Type B pancreatic cell (in vitro differentiated cells): ENCODE measurements around the gene SH3GL2. TPM values are rescaled to one million over a fixed set of nuclear protein-coding genes. Genes with fewer than 3 reads are reported as not detected.

ENCODE experiments used
- DNase-seq: peaks from one replicate; pipeline ENCODE4 v3.0.0; 2021; ENCODE audit warnings: mixed read lengths; ENCODE audit not compliant: unreplicated experiment; ENCODE audit errors: extremely low spot score
- H3K27ac Mint-ChIP-seq: 2 replicates; pipeline ENCODE4 v1.8.0; 2021; ENCODE audit warnings: mild to moderate bottlenecking, mixed read lengths
- H3K27me3 Mint-ChIP-seq: 2 replicates; pipeline ENCODE4 v1.8.0; 2021; ENCODE audit warnings: mixed read lengths
- H3K36me3 Mint-ChIP-seq: 2 replicates; pipeline ENCODE4 v1.8.0; 2021; ENCODE audit warnings: mixed read lengths
- H3K4me1 Mint-ChIP-seq: one replicate; pipeline ENCODE4 v1.8.0; 2021; ENCODE audit warnings: mixed read lengths; ENCODE audit not compliant: unreplicated experiment
- H3K4me3 Mint-ChIP-seq: 2 replicates; pipeline ENCODE4 v1.8.0; 2021; ENCODE audit warnings: mild to moderate bottlenecking, mixed read lengths
- H3K9me3 Mint-ChIP-seq: 2 replicates; pipeline ENCODE4 v1.8.0; 2021; ENCODE audit warnings: mixed read lengths
- CTCF ChIP-seq: fragments of 200-600 bp; sonication (generic); conservative IDR thresholded peaks from 2 replicates; pipeline ENCODE4 v1.5.0; 2021; ENCODE audit warnings: antibody characterized with exemption, mild to moderate bottlenecking
- total RNA-seq: library from RNA; stranded (reverse); gene quantifications from 2 replicates; pipeline ENCODE4 v1.2.1, GENCODE V29; 2021; ENCODE audit warnings: low replicate concordance

The SH3GL2 gene
- total RNA-seq, 1 donor from 2014 or later, result 7.6 TPM

- Mint-ChIP-seq H3K27me3 (no peaks in the 10 kb centered on the region), H3K27ac (no peak overlapping the region), H3K36me3 (no peaks in the 10 kb centered on the region), H3K9me3 (no peaks in the 10 kb centered on the region), H3K4me3 (no peak overlapping the region), H3K4me1 (peaks cover 1% of the 10 kb centered on the region)
- TF ChIP-seq CTCF, result no peak
- DNase-seq, result no peak
Measured at GRCh38 chr9:17594961-17595360, 16.1 kb downstream of the SH3GL2 start.

- no peaks in the 10 kb centered on the region for H3K27me3 Mint-ChIP-seq
- DNase-seq, result no peak
- no peak overlapping the region for H3K27ac Mint-ChIP-seq
- no peak for TF ChIP-seq CTCF
- peaks cover 11% of the 10 kb centered on the region for H3K4me1 Mint-ChIP-seq
- H3K36me3 Mint-ChIP-seq, result no peaks in the 10 kb centered on the region
- no peak overlapping the region for H3K4me3 Mint-ChIP-seq
- H3K9me3 Mint-ChIP-seq, result no peaks in the 10 kb centered on the region
Measured at GRCh38 chr9:17597977-17598376, 19.1 kb downstream of the SH3GL2 start.

- Mint-ChIP-seq H3K36me3 (no peaks in the 10 kb centered on the region), H3K4me3 (no peak overlapping the region), H3K9me3 (no peaks in the 10 kb centered on the region), H3K4me1 (peaks cover 11% of the 10 kb centered on the region), H3K27ac (no peak overlapping the region), H3K27me3 (no peaks in the 10 kb centered on the region)
- no peak for TF ChIP-seq CTCF
- no peak for DNase-seq
Measured at GRCh38 chr9:17600962-17601593, 22.2 kb downstream of the SH3GL2 start.

GRCh38 chr9:17604556-17604955 is 25.7 kb downstream of the SH3GL2 start:
- Mint-ChIP-seq H3K27ac (no peak overlapping the region), H3K4me3 (no peak overlapping the region), H3K9me3 (no peaks in the 10 kb centered on the region), H3K36me3 (no peaks in the 10 kb centered on the region), H3K27me3 (no peaks in the 10 kb centered on the region), H3K4me1 (peaks cover 11% of the 10 kb centered on the region)
- no peak for TF ChIP-seq CTCF
- no peak for DNase-seq

- H3K9me3 Mint-ChIP-seq, result no peaks in the 10 kb centered on the region
- no peaks in the 10 kb centered on the region for H3K36me3 Mint-ChIP-seq
- no peak for DNase-seq
- TF ChIP-seq CTCF, result no peak
- peaks cover 5% of the 10 kb centered on the region for H3K4me1 Mint-ChIP-seq
- H3K4me3 Mint-ChIP-seq, result no peak overlapping the region
- H3K27me3 Mint-ChIP-seq, result peaks cover 3% of the 10 kb centered on the region
- no peak overlapping the region for H3K27ac Mint-ChIP-seq
Measured at GRCh38 chr9:17609312-17610005, 30.6 kb downstream of the SH3GL2 start.
